HepG2 (cell line): Measurements from ENCODE around the gene POLR1C. TPM values are rescaled to one million over a fixed set of nuclear protein-coding genes. Genes with fewer than 3 reads are reported as not detected.

ENCODE experiments used
- ASH2L ChIP-seq: fragments of 300-600, 200-600 bp; sonication (generic); IDR thresholded peaks from 2 replicates; pipeline ENCODE4 v1.7.0; 2017; ENCODE audit warnings: low read depth, mild to moderate bottlenecking, moderate library complexity, mixed read lengths, low read length; ENCODE audit not compliant: insufficient read length
- ATAD3A ChIP-seq: sonication (generic); formaldehyde crosslinking; IDR thresholded peaks from 2 replicates; pipeline ENCODE4 v1.4.0; 2020; ENCODE audit warnings: missing genetic modification reagents
- CEBPG ChIP-seq: IDR thresholded peaks from 2 replicates; pipeline ENCODE4 v1.6.1; 2016
- CENPX ChIP-seq: sonication (generic); formaldehyde crosslinking; IDR thresholded peaks from 2 replicates; pipeline ENCODE4 v1.9.0; 2021; ENCODE audit warnings: mild to moderate bottlenecking, missing genetic modification reagents, moderate library complexity
- FOXC1 ChIP-seq: sonication (generic); formaldehyde crosslinking; IDR thresholded peaks from 2 replicates; pipeline ENCODE4 v1.8.0; 2022; ENCODE audit warnings: mild to moderate bottlenecking, missing genetic modification reagents, borderline replicate concordance
- IKZF5 ChIP-seq: IDR thresholded peaks from 2 replicates; pipeline ENCODE4 v1.6.1; 2018; ENCODE audit warnings: missing genetic modification reagents, mild to moderate bottlenecking, missing compliant biosample characterization
- JUND ChIP-seq: sonication (generic); formaldehyde crosslinking; IDR thresholded peaks from 2 replicates; pipeline ENCODE4 v1.8.0; 2022; ENCODE audit warnings: mild to moderate bottlenecking, missing genetic modification reagents
- KAT2B ChIP-seq: fragments of 150-350 bp; IDR thresholded peaks from 2 replicates; pipeline ENCODE4 v1.6.1; 2014; ENCODE audit warnings: low read depth, low read length, borderline replicate concordance
- KLF13 ChIP-seq: sonication (generic); formaldehyde crosslinking; IDR thresholded peaks from 2 replicates; pipeline ENCODE4 v1.4.0; 2020; ENCODE audit warnings: mild to moderate bottlenecking, missing genetic modification reagents
- KLF9 ChIP-seq: IDR thresholded peaks from 2 replicates; pipeline ENCODE4 v1.6.1; 2016; ENCODE audit warnings: low read depth
- MAFG ChIP-seq: sonication (generic); formaldehyde crosslinking; IDR thresholded peaks from 2 replicates; pipeline ENCODE4 v1.5.1; 2020; ENCODE audit warnings: mild to moderate bottlenecking, missing genetic modification reagents
- MED8 ChIP-seq: sonication (generic); formaldehyde crosslinking; IDR thresholded peaks from 2 replicates; pipeline ENCODE4 v1.8.1; 2023; ENCODE audit warnings: mild to moderate bottlenecking, missing genetic modification reagents; ENCODE audit not compliant: insufficient replicate concordance
- PATZ1 ChIP-seq: sonication (generic); formaldehyde crosslinking; IDR thresholded peaks from 2 replicates; pipeline ENCODE4 v1.4.0; 2020; ENCODE audit warnings: missing genetic modification reagents
- RBFOX2 ChIP-seq: fragments of 200-400 bp; formaldehyde crosslinking; IDR thresholded peaks from 2 replicates; pipeline ENCODE4 v1.6.1; 2017; ENCODE audit warnings: low read depth, mild to moderate bottlenecking, low read length
- RFX1 ChIP-seq: fragments of 450-650 bp; IDR thresholded peaks from 2 replicates; pipeline ENCODE4 v1.6.1; 2017
- RXRB ChIP-seq: IDR thresholded peaks from 2 replicates; pipeline ENCODE4 v1.6.1; 2016; ENCODE audit warnings: borderline replicate concordance, missing genetic modification reagents, missing compliant biosample characterization
- SATB2 ChIP-seq: sonication (generic); formaldehyde crosslinking; IDR thresholded peaks from 2 replicates; pipeline ENCODE4 v1.5.0; 2020; ENCODE audit warnings: missing genetic modification reagents
- U2AF2 ChIP-seq: fragments of 200-400 bp; formaldehyde crosslinking; IDR thresholded peaks from 2 replicates; pipeline ENCODE4 v1.6.1; 2017; ENCODE audit warnings: low read depth, mild to moderate bottlenecking, low read length
- XBP1 ChIP-seq: sonication (generic); formaldehyde crosslinking; IDR thresholded peaks from 2 replicates; pipeline ENCODE4 v1.5.0; 2020; ENCODE audit warnings: missing genetic modification reagents
- ZFP36 ChIP-seq: fragments of 150-350 bp; IDR thresholded peaks from 2 replicates; pipeline ENCODE4 v1.6.1; 2018; ENCODE audit warnings: borderline replicate concordance, low read length, low read depth; ENCODE audit not compliant: partially characterized antibody
- ZFP36L1 ChIP-seq: sonication (generic); formaldehyde crosslinking; IDR thresholded peaks from 2 replicates; pipeline ENCODE4 v1.8.0; 2022; ENCODE audit warnings: mild to moderate bottlenecking, missing genetic modification reagents, moderate library complexity
- ZKSCAN5 ChIP-seq: sonication (generic); formaldehyde crosslinking; IDR thresholded peaks from 2 replicates; pipeline ENCODE4 v1.5.1; 2020; ENCODE audit warnings: mild to moderate bottlenecking, missing genetic modification reagents
- ZNF746 ChIP-seq: sonication (generic); formaldehyde crosslinking; IDR thresholded peaks from 2 replicates; pipeline ENCODE4 v1.8.0; 2022; ENCODE audit warnings: mild to moderate bottlenecking, missing genetic modification reagents
- polyA plus RNA-seq, 8 experiments: library from polyadenylated mRNA; depleted of rRNA in 3 of 8; stranded (reverse) in 7 of 8; unstranded in 1 of 8; fragments of >200 nt; fragmentation: Illumina TruSeq in 4 of 8; extraction: Trizol in 4 of 8; gene quantifications; 2 replicates each; pipeline versions ENCODE4 v1.2.1 to v1.2.3, GENCODE V29; 2011 to 2016; ENCODE audit warnings: low read depth in 4 of 8, missing spikeins in 1 of 8, mixed read lengths in 1 of 8; ENCODE audit not compliant: insufficient read depth in 1 of 8
- total RNA-seq, 5 experiments: library from RNA; depleted of rRNA; stranded (reverse); fragments of >200 nt; fragmentation: Illumina TruSeq; extraction: Trizol; gene quantifications; 2 replicates each; pipeline ENCODE4 v1.2.3, GENCODE V29; 2016; ENCODE audit warnings: low read depth in 1 of 5
- TF ChIP-seq, protein P1 (sequence below): IDR thresholded peaks from 2 replicates; pipeline ENCODE4 v1.6.1; 2016
- TF ChIP-seq, protein P2 (sequence below): sonication (generic); formaldehyde crosslinking; IDR thresholded peaks from 2 replicates; pipeline ENCODE4 v1.4.0; 2020; ENCODE audit warnings: missing genetic modification reagents

POLR1C gene
- total and polyA plus RNA-seq, 2 of the 13 experiments (the other 11 are each of a cell fraction or from before 2014, with no cell fraction given), result 62.6 to 72.2 TPM

GRCh38 chr6:43509984-43510826 is 6.7 kb upstream of the POLR1C start, which contains the start of gene LRRC73 (continued):
- TF ChIP-seq PATZ1 (CRISPR knock-in tag) (0 out of 2 replicates have a peak, but pooled peaks have one; percentile 38), SATB2 (CRISPR knock-in tag) (no peak), RFX1 (peak; percentile 95), ZKSCAN5 (no peak), MED8 (CRISPR knock-in tag) (peak; percentile 80), FOXC1 (CRISPR knock-in tag) (peak; percentile 47), KLF9 (CRISPR knock-in tag) (no peak), KAT2B (no peak), MAFG (CRISPR knock-in tag) (no peak), ASH2L (peak; percentile 42), IKZF5 (CRISPR knock-in tag) (0 out of 2 replicates have a peak, but pooled peaks have one; percentile 38), ZNF746 (CRISPR knock-in tag) (no peak), KLF13 (CRISPR knock-in tag) (no peak), CEBPG (CRISPR knock-in tag) (no peak), XBP1 (no peak), RBFOX2 (peak; percentile 86), ZFP36L1 (CRISPR knock-in tag) (no peak), RXRB (CRISPR knock-in tag) (0 out of 2 replicates have a peak, but pooled peaks have one; percentile 15), ZFP36 (no peak), JUND (CRISPR knock-in tag) (no peak; the same call in 1 of the 2 replicates), CENPX (CRISPR knock-in tag) (no peak), U2AF2 (0 out of 2 replicates have a peak, but pooled peaks have one; percentile 74), ATAD3A (no peak)
- TF ChIP-seq, protein P1, sequence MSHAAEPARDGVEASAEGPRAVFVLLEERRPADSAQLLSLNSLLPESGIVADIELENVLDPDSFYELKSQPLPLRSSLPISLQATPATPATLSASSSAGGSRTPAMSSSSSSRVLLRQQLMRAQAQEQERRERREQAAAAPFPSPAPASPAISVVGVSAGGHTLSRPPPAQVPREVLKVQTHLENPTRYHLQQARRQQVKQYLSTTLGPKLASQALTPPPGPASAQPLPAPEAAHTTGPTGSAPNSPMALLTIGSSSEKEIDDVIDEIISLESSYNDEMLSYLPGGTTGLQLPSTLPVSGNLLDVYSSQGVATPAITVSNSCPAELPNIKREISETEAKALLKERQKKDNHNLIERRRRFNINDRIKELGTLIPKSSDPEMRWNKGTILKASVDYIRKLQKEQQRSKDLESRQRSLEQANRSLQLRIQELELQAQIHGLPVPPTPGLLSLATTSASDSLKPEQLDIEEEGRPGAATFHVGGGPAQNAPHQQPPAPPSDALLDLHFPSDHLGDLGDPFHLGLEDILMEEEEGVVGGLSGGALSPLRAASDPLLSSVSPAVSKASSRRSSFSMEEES (CRISPR knock-in tag), result no peak
- TF ChIP-seq, protein P2, sequence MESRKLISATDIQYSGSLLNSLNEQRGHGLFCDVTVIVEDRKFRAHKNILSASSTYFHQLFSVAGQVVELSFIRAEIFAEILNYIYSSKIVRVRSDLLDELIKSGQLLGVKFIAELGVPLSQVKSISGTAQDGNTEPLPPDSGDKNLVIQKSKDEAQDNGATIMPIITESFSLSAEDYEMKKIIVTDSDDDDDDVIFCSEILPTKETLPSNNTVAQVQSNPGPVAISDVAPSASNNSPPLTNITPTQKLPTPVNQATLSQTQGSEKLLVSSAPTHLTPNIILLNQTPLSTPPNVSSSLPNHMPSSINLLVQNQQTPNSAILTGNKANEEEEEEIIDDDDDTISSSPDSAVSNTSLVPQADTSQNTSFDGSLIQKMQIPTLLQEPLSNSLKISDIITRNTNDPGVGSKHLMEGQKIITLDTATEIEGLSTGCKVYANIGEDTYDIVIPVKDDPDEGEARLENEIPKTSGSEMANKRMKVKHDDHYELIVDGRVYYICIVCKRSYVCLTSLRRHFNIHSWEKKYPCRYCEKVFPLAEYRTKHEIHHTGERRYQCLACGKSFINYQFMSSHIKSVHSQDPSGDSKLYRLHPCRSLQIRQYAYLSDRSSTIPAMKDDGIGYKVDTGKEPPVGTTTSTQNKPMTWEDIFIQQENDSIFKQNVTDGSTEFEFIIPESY (CRISPR knock-in tag), result no peak
